Amniotic epithelial cell (primary cell): ENCODE data around the gene KNOP1.

Experiments used
- DNase-seq: peaks from one replicate; pipeline ENCODE4 v3.0.0-alpha.2; 2010; ENCODE audit warnings: low read depth

KNOP1 gene, protein sequence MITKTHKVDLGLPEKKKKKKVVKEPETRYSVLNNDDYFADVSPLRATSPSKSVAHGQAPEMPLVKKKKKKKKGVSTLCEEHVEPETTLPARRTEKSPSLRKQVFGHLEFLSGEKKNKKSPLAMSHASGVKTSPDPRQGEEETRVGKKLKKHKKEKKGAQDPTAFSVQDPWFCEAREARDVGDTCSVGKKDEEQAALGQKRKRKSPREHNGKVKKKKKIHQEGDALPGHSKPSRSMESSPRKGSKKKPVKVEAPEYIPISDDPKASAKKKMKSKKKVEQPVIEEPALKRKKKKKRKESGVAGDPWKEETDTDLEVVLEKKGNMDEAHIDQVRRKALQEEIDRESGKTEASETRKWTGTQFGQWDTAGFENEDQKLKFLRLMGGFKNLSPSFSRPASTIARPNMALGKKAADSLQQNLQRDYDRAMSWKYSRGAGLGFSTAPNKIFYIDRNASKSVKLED

DNA sequence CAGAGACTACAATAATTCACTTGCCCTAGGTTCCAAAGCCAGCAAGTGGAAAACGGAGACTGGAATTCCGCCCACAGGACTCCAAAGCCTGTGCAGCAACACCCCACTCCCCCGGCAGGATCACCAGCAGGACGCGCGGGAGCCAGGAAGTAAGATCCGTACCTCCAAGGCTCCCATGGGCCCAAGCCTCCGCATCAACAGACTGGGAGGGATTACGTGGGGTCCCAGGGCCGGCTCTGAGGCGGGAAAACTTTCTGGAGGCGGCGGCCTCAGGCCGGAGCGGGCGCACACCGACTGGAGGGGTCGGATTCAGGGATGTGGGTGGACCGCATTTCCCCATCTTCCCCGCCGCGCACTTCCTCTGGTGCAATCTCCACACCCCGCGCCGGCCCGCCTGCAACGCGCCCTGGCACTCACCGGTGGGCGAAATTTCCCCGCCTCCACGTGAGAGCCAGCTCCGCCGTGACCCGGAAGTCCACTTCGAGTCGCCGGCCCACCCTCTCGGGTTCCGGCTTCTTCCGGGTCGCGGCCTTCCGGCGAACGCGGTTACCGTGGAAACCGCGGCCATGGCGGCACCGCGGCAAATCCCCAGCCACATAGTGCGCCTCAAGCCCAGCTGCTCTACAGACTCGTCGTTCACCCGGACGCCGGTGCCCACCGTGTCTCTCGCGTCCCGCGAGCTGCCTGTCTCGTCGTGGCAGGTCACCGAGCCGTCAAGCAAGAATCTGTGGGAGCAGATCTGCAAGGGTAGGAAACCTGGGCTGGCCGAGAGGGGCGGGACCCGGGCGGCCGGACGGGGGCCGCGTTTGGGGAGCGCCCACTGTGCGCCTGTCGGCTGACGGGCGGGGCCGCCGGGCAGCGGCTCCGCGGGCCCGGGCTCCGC lies at the start of gene KNOP1, which contains the start of gene IQCK:
Gene KNOP1 (minus strand): TSS at position 487 of the 883 bp plus-strand sequence. CDS start 3,192 bp downstream, outside the sequence.
Gene IQCK (plus strand): TSS at position 531 of the 883 bp plus-strand sequence. CDS start 36 bp downstream, at position 567.
- DNase-seq = peak; percentile 87

DNA sequence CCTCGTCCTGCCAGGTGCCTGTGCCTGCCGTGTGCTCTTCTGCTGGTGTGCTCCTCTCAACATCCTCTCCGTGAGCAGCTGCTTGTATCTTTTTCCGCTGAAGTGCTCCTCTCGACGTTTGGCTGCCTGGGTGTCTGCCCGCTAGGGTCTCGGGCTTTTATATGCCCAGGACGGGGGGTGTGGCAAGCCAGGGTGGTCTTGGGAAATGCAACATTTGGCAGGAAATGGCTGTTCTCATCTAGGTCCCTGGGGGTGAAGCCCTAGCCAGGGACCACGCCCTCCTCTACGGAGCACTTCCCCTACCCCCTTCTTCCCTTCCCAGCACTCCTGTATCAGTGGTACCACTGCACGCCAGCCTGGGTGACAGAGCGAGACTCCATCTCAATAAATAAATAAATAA lies 49.5 kb upstream of the KNOP1 start:
- no peak for DNase-seq

DNA sequence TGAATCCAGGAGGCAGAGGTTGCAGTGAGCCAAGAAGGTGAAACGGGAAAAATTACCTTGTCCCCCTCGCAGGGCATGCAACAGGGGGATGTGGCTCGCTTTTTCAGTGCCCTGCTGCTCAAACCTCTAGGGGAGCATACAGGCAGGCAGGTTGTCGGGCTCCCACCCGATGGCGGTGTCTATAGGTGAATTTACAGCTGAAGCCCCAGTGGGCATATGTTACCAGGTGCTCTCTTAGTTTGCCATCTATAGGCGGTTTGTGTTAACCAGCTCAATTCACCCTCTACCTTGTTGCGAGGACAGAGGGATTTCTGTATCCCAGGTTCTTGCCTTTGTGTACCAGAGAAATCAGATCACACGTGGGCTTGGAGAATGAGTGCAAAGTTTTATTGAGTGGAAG lies 49.0 kb upstream of the KNOP1 start:
- no peak for DNase-seq

DNA sequence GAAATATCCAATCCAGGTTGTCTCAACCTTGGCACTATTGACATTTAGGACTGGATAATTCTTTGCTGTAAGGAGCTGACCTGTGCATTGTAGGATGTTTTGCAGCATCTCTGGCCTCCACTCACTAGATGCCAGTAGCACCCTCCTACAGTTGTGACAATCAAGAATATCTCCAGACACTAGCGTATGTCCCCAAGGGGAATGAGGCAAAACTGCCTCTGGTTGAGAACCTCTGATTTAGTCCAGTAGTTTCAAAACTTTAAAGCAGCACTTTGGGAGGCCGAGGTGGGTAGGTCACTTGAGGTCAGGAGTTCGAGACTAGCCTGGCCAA lies 48.5 kb upstream of the KNOP1 start:
- DNase-seq = no peak

DNA sequence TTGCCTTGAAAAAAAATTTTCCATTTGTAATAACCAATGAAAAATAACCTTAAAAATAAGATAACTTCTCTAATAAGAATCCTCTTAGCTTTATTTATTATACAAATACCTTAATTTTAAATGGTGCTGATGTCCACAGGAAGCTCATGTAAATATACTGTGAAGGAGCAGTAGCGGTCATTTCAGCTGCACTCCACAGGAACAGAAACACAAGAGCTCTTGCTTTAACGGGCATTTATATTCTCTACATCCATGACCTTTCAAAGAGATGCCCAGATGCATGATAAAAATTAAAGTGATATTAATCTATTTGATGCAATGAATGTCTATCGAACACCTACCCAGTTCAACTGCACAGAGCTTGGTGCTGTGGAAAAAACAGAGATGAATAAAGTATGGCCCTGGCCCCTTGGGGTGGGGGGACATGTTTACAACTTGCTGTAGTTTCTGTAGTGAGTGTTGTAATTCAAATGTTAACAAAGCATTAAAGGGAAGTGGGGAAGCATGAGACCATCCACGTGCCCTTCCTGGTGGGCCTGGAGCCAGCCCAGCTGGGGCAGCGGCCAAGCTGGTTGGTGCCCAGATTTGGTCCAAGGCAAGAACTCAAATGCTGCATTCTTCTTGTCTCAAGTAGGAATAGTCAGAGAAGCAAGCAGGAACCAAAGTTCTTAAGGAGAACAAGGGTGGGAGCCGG lies 48.0 kb upstream of the KNOP1 start:
- DNase-seq = no peak

DNA sequence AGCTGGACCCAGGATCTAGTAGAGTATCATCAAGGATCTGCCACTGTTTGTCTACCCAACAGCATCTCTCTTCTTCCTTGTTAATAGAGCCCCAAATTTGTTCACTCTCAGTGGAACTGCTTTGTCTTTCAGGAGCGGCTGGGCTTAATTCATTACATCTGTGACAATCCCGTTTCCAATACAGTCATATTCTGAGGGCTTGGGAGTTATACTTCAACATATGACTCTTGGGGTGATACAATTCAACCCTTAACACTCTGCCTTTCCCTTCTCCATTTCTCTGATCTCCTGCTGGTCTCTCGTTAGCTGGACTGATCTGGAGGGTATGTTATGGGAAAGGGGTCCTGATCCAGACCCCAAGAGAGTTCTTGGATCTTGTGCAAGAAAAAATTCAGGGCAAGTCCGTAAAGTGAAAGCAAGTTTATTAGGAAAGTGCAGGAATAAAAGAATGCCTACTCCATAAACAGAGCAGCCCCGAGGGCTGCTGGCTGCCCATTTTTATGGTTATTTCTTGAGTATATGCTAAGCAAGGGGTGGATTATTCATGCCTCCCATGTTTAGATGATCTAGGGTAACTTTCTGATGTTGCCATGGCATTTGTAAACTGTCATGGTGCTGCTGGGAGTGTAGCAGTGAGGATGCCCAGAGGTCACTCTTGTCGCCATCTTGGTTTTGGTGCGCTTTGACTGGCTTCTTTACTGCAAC lies 42.5 kb upstream of the KNOP1 start:
- DNase-seq = no peak

DNA sequence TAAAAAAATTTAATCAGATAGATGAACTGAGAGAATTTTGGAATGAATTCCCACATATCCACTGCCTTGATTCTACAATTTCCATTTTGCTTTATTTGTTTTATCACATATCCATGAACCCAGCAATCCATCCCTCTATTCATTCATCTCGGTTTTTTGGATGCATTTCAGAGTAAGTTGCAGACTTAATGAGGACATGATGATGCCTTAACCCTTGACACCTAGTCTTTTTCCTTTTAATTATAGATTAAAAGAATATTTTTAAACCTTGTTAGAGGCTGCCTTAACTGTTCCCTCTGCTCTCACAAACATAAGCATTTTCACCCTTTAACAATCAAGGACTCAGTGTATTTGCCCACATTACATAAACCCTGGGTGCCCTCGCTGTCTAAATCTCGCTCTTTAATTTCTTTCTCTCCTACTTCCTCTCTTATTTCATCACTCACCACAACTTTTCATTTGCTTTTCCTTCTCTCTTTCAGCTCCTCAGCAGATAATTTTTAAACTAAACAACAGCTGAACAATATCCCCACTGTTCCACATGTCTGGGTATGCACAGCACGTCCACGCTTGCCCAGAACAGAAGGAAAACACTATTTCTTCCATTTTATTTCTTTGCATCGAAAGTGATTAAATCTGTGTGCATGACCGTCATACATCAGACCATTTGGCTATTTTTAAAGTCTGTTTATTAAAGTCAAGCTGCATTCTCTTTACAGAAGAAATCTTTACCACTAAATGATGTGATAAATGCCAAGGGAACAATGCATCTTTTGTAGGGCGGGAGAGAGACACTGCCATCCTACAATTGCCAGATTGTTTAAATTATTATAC lies 40.0 kb upstream of the KNOP1 start:
- no peak for DNase-seq

DNA sequence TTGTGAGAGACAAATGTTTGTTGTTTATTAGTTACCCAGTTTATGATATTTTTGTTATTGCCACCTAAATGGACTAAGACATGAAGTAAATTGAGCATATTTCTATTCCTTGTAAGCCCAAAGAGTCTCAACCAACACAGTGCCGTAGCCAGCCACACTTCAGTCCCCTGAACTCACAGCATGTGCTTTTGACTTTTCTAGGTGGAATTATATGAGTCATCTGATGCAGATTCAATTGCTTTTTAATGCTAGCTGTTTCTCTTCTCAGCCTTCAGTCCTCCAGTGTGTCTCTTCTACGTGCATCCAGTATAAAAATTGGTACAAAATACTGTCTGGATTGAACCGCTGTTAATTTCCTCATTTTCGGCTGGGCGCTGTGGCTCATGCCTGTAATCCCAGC lies 39.0 kb upstream of the KNOP1 start:
- DNase-seq = no peak

DNA sequence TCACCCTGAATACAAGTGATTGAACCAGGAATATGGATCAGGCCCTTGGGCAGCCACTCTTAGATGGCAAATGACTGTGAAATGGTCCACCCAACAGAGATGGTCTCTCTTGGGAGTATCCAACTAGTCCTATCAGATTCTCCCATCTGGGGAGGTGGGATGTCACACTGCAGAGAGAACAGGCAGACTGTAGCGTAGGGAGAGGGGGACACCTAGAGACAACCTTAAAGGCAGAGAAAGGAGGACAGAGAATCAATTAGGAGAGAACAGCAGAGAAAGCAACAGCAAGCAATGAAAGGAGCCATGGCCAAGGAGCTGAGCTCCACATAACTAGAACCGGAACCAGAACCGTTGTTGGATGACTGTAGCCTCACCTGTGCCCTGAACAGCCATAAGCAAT lies 37.2 kb upstream of the KNOP1 start:
- DNase-seq = no peak

DNA sequence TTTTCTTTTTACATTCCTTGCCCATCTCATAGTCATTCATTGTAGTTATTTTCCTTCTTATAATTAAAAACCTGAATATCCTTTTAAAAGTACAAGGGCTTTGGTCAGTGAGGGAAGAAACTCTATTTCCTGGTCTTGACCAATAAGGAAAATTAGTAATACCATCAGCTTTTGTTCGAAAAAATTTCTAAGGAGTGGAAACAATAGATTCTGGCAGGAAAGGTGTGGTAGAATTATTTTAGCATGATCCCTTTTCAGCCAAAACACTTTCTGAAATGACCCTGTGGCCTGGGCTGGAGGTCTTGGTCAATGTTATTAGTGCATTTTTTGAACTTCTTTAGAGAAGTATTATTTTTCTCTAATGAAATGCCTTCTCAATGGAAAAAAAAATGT lies 36.6 kb upstream of the KNOP1 start:
- DNase-seq = no peak

DNA sequence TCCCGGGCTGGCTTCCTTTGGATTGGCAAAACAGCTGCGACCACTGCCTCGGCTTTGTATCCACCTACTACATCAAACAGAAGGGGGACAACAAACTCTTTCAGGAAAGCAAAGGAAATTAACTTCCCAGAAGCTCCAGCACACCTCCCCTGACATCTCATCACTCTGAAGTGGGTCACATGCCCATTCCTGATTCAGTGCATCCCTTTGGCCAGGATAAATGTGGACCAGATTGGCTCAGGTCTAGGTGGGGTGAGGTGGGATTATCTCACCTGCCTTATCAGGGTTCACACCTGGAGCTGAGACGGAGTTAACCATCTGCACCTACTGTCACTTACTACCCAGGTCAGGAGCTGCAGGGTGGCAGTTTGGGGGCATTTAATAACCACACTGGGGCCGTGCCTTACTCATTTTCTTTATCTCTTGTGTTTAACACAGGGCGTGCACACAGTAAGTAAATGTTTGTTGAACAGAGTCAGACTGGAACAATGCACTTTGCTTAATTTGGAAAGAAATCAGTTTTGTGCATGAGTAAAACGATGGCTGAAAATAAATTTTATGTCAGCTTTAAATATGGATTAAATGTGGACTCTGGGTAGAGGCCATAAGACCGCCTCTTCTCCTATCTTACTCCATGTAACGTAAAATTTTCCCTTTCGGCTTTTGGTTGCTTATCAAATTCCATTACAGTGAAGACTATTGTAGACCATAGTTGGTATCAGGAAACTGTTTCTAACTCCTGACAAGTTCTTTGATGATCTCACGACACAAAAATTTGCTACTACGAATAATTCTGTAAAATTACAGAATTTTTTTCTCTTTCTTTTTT lies 36.0 kb upstream of the KNOP1 start:
- DNase-seq = peak; percentile 86

DNA sequence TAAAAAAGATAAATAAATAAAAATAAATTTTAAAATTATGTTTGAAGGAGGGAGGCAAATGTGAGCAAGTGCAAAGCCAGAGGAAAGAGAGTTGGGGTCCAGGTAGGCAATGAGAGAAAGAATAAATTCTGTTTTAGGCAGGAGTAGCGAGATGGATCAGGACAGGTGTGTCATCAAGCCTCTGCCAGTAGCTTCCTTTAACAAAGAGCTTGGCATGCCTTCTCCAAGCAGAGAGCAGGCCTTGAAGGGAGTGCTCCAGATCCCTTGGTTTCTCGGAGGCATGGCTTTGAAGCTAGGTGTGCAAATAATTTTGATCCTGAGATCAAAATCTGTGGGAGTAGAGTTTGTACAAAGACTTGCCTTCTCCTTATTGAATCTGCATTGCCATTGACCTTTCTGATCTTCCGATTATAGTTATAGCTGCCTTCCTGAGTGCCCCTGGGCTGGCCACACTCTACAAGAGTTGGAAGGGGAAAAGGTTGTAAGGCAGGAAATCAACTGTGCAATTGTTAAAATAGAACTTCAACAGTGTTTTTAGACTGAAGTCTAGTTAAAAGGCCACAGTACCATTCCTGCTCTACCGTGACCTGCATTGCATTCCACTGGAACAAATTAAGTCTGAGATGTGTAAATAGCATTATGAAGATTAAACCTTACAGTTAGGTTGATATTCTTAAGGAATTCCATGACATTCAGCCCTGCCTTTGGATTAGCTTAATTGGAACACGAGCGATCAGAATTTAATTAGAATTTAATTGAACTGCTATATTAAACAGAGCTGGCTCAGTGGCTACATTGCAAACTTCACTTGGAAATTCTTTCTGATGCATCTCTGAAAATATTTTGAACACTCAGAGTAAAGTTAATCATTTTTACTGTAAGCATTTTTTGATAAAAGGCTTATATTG lies 33.7 kb upstream of the KNOP1 start:
- no peak for DNase-seq

DNA sequence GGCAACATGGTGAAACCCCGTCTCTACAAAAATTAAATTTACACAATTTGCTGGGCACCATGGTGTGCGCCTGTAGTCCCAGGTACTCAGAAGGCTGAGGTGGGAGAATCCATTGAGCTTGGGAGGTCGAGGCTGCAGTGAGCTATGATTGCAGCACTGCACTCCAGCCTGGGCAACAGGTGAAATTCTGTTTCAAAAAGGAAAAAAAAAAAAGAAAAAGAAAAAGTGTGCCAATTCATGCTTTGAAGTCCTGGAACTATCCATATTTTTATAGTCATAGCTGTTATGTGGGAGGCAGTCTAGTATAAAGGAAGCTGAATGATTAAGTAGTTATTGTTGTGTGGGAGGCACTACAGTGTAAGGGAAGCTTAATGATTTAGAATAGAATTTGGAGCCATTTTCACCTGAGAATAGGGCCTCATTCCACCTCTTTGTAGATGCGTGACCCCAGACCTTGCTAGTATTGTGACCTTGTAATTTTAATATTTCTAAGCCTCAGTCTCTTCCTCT lies 31.6 kb upstream of the KNOP1 start:
- peak; percentile 32 for DNase-seq

DNA sequence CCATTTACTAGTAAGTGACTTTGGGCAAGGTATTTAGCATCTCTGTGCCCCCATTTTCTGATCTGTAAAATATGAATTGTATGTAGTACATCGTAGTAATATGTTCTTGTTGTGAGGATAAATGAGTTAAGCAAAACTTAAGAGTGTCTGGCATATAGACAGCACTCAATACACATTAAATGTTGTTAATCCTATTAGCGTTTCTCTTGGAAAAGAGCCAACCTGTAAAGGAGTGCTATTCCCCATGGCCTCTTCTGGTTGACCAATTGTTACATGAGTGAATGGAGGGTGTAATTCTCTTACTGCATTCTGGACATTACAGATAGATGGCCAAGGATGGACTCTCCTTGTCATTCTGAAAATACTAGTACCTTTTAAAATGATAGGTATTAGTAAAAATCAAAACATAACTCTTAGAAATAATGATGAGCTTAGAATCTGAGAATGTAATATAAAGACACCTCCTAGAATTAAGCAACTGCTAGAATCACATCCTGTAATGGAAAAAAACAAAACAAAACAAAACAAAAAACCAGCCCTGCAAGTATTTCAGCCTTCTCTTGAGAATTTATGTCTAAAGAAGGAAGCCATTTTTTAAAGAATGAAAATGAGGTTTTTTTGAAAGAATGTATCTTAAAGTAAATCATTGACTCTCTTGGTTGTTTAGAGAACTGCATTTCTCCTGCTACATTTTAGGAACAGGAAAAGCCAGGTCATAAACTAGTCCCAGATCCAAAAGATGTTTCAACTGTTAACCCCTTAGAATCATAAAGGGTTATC lies 30.6 kb upstream of the KNOP1 start:
- no peak for DNase-seq

DNA sequence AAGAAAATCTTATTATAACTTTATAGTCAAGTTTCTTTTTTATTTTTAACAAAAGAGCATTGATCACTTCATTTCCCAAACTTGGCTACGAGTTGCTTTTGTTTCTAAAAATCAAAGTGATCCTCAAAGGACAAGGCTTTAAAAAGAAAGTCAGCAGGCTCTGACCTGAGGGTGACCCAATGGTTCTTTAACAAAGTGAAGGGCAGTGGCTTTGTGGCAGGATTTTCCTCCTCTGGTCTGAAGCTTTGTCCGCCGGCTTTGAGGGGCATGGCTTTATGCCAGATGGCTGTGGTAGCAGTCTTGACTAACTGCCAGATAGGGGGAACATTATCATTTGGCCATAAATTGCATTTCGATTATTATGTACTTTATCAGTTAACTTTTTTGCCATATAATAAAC lies 28.5 kb upstream of the KNOP1 start:
- no peak for DNase-seq

DNA sequence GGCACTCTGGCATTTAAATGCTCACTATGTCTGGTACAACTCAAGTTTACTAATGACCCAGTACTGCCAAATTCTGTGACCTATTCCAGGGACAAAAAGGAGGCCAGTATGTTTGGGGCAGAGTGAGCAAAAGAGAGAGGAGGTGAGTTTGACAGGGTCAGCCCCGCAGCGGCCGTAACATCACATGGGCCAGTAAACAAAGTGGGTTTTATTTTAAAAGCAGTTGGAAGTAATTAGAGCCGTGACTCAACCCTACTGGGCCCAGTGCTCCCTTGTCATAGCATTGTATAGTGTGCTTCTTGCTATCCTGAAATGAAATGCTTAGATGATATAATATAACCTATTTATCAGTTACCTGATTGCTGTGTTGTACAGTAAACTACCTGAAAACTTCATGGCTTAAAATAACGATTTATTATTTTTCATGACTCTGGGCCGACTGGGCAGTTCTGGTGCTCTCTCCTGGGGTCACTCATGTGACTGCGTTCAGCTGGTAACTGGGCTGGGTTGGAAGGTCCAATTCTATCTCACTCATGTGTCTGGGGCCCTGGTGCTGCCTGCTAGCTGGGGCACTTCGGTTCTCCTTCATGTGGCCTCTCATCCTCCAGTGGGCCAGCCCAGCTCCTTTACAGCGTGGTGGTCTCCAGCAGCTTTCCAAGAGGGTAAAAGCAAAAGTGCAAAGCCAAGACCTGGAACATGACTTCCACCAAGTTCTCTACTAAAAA lies 27.4 kb upstream of the KNOP1 start:
- no peak for DNase-seq

DNA sequence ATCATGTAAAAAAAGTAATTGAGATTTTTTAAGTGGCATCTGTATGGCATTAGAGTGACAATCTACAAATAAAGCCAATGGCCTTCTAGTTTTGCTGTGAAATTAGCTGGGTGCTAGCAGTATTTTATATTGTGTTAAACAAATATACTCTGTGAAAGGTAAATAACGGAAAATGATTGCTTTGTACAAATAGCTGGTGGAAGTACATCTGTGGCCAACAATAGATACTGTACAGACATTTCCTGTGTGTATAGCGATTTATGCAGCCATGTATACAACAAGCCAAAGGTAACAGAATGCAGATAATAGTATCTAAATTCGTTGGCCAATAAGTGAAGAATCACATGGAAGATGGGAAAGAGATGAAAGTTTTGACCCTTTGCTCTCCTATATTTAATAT lies 26.6 kb upstream of the KNOP1 start:
- no peak for DNase-seq
